Stromal cell of bone marrow (primary cell): ENCODE results near the gene SLC38A10.
"Not testable (repeated sequence)": the region's sequence is repeated elsewhere in the genome, so short reads cannot be mapped to it uniquely, and the experiment has no call there.

Experiments used
- DNase-seq: peaks from one replicate; pipeline ENCODE4 v3.0.0-alpha.2; 2012; ENCODE audit warnings: low read depth

The SLC38A10 gene

GRCh38 chr17:81230043-81230820 is 64.9 kb downstream of the SLC38A10 start:
- no peak for DNase-seq

GRCh38 chr17:81229666-81229920 is 65.5 kb downstream of the SLC38A10 start:
- no peak for DNase-seq

- DNase-seq: no peak
Measured at GRCh38 chr17:81228834-81229665, 66.1 kb downstream of the SLC38A10 start.

GRCh38 chr17:81228420-81228819 is 66.7 kb downstream of the SLC38A10 start:
- no peak for DNase-seq

GRCh38 chr17:81227630-81228029 is 67.5 kb downstream of the SLC38A10 start:
- DNase-seq: not testable (repeated sequence)

GRCh38 chr17:81223762-81224130 is 71.4 kb downstream of the SLC38A10 start:
- no peak for DNase-seq

GRCh38 chr17:81222906-81223761 is 72.0 kb downstream of the SLC38A10 start, which contains the start of gene CEP131:
TSS of gene CEP131 (minus strand) at chr17:81222965. CDS start at chr17:81220056, 2,909 bp downstream.
- peak; percentile 96 for DNase-seq

GRCh38 chr17:81222620-81222905 is 72.5 kb downstream of the SLC38A10 start:
- DNase-seq: no peak

- no peak for DNase-seq
Measured at GRCh38 chr17:81221842-81222619, 73.1 kb downstream of the SLC38A10 start.

- no peak for DNase-seq
Measured at GRCh38 chr17:81221371-81221841, 73.7 kb downstream of the SLC38A10 start.

GRCh38 chr17:81219476-81220180 is 75.5 kb downstream of the SLC38A10 start:
- DNase-seq: no peak

- no peak for DNase-seq
Measured at GRCh38 chr17:81218991-81219390, 76.1 kb downstream of the SLC38A10 start.

- no peak for DNase-seq
Measured at GRCh38 chr17:81218459-81218858, 76.6 kb downstream of the SLC38A10 start.

- no peak for DNase-seq
Measured at GRCh38 chr17:81217491-81217890, 77.6 kb downstream of the SLC38A10 start.

- no peak for DNase-seq
Measured at GRCh38 chr17:81213978-81214377, 81.1 kb downstream of the SLC38A10 start.

- no peak for DNase-seq
Measured at GRCh38 chr17:81212365-81212764, 82.7 kb downstream of the SLC38A10 start.

GRCh38 chr17:81210868-81211267 is 84.2 kb downstream of the SLC38A10 start:
- DNase-seq: peak; percentile 3

GRCh38 chr17:81210466-81210865 is 84.6 kb downstream of the SLC38A10 start:
- DNase-seq: no peak

- no peak for DNase-seq
Measured at GRCh38 chr17:81209141-81209540, 86.0 kb downstream of the SLC38A10 start.

GRCh38 chr17:81208651-81209050 is 86.5 kb downstream of the SLC38A10 start:
- no peak for DNase-seq
